ENCODE measurements around the gene SRSF12. TPM values are rescaled to one million over a fixed set of nuclear protein-coding genes. Genes with fewer than 3 reads are reported as not detected.
A peak's percentile ranks its signal among the peaks of the same experiment; 100 is the strongest.
"Not testable (repeated sequence)": the region's sequence is repeated elsewhere in the genome, so short reads cannot be mapped to it uniquely, and the experiment has no call there.

The SRSF12 gene
- total and polyA plus RNA-seq, 5 donors from 2014 or later = 0.06 to 0.28 (median 0.20) TPM; not detected in 2

GRCh38 chr6:89066940-89067646 is 50.8 kb downstream of the SRSF12 start:
- H3K27ac ChIP-seq (ENCODE audit: insufficient read depth, low read length, poor library complexity, severe bottlenecking) = no peak overlapping the region
- Mint-ChIP-seq H3K36me3 (no peaks in the 10 kb centered on the region), H3K27ac (peak overlapping the region in 1 of 3 donors; percentile 69), H3K4me3 (no peak overlapping the region), H3K9me3 (no peaks in the 10 kb centered on the region), H3K4me1 (no peaks in the 10 kb centered on the region), H3K27me3 (peaks cover 32% of the 10 kb centered on the region)
- no peaks in the 10 kb centered on the region for H3K9me3 ChIP-seq (ENCODE audit: control insufficient read depth in 2 of 2, low read length in 2 of 2)
- peaks cover 10% of the 10 kb centered on the region for H3K27me3 ChIP-seq (ENCODE audit: control insufficient read depth, insufficient read depth, low read length)
- ATAC-seq (ENCODE audit: low read depth in 2 of 2) (no peak), DNase-seq (no peak)
- H3K4me1 ChIP-seq (ENCODE audit: control insufficient read depth, insufficient read depth, low read length, poor library complexity, severe bottlenecking) = no peaks in the 10 kb centered on the region
- H3K36me3 ChIP-seq (ENCODE audit: control insufficient read depth, insufficient read depth, low read length) = no peaks in the 10 kb centered on the region
- no peak overlapping the region for H3K4me3 ChIP-seq (ENCODE audit: low read depth, low read length)

GRCh38 chr6:89066121-89066520 is 51.8 kb downstream of the SRSF12 start:
- H3K4me3 ChIP-seq (ENCODE audit: low read depth, low read length); DNase-seq; H3K4me3 Mint-ChIP-seq; H3K27ac Mint-ChIP-seq; H3K27ac ChIP-seq (ENCODE audit: insufficient read depth, low read length, poor library complexity, severe bottlenecking); H3K36me3 Mint-ChIP-seq; ATAC-seq (ENCODE audit: low read depth in 2 of 2); H3K4me1 ChIP-seq (ENCODE audit: control insufficient read depth, insufficient read depth, low read length, poor library complexity, severe bottlenecking); H3K9me3 Mint-ChIP-seq; H3K4me1 Mint-ChIP-seq; H3K36me3 ChIP-seq (ENCODE audit: control insufficient read depth, insufficient read depth, low read length); H3K9me3 ChIP-seq (ENCODE audit: control insufficient read depth in 2 of 2, low read length in 2 of 2); H3K27me3 ChIP-seq (ENCODE audit: control insufficient read depth, insufficient read depth, low read length): not testable (repeated sequence)
- H3K27me3 Mint-ChIP-seq = peaks cover 29% of the 10 kb centered on the region

- H3K4me3 Mint-ChIP-seq; H3K27ac ChIP-seq (ENCODE audit: insufficient read depth, low read length, poor library complexity, severe bottlenecking); H3K9me3 Mint-ChIP-seq; H3K36me3 Mint-ChIP-seq; H3K27ac Mint-ChIP-seq; H3K4me1 Mint-ChIP-seq; H3K4me3 ChIP-seq (ENCODE audit: low read depth, low read length); H3K36me3 ChIP-seq (ENCODE audit: control insufficient read depth, insufficient read depth, low read length); H3K27me3 ChIP-seq (ENCODE audit: control insufficient read depth, insufficient read depth, low read length); DNase-seq; H3K9me3 ChIP-seq (ENCODE audit: control insufficient read depth in 2 of 2, low read length in 2 of 2); ATAC-seq (ENCODE audit: low read depth in 2 of 2); H3K4me1 ChIP-seq (ENCODE audit: control insufficient read depth, insufficient read depth, low read length, poor library complexity, severe bottlenecking): not testable (repeated sequence)
- peaks cover 26% of the 10 kb centered on the region for H3K27me3 Mint-ChIP-seq
Measured at GRCh38 chr6:89064931-89065330, 52.9 kb downstream of the SRSF12 start.

- Histone ChIP-seq H3K27ac (ENCODE audit: insufficient read depth, low read length, poor library complexity, severe bottlenecking) (no peak overlapping the region), H3K27me3 (ENCODE audit: control insufficient read depth, insufficient read depth, low read length) (peaks cover 4% of the 10 kb centered on the region), H3K4me1 (ENCODE audit: control insufficient read depth, insufficient read depth, low read length, poor library complexity, severe bottlenecking) (no peaks in the 10 kb centered on the region), H3K9me3 (ENCODE audit: control insufficient read depth in 2 of 2, low read length in 2 of 2) (no peaks in the 10 kb centered on the region), H3K36me3 (ENCODE audit: control insufficient read depth, insufficient read depth, low read length) (no peaks in the 10 kb centered on the region), H3K4me3 (ENCODE audit: low read depth, low read length) (no peak overlapping the region)
- no peaks in the 10 kb centered on the region for H3K9me3 Mint-ChIP-seq
- H3K4me1 Mint-ChIP-seq = no peaks in the 10 kb centered on the region
- no peak overlapping the region for H3K4me3 Mint-ChIP-seq
- no peaks in the 10 kb centered on the region for H3K36me3 Mint-ChIP-seq
- no peak for DNase-seq
- ATAC-seq (ENCODE audit: low read depth in 2 of 2) = no peak
- no peak overlapping the region for H3K27ac Mint-ChIP-seq
- peaks cover 24% of the 10 kb centered on the region for H3K27me3 Mint-ChIP-seq
Measured at GRCh38 chr6:89063881-89064280, 54.0 kb downstream of the SRSF12 start.

- H3K9me3 ChIP-seq (ENCODE audit: control insufficient read depth in 2 of 2, low read length in 2 of 2) = no peaks in the 10 kb centered on the region
- no peaks in the 10 kb centered on the region for H3K36me3 ChIP-seq (ENCODE audit: control insufficient read depth, insufficient read depth, low read length)
- no peak overlapping the region for H3K4me3 ChIP-seq (ENCODE audit: low read depth, low read length)
- H3K27ac ChIP-seq (ENCODE audit: insufficient read depth, low read length, poor library complexity, severe bottlenecking) = no peak overlapping the region
- H3K27me3 ChIP-seq (ENCODE audit: control insufficient read depth, insufficient read depth, low read length) = no peaks in the 10 kb centered on the region
- DNase-seq (no peak), ATAC-seq (ENCODE audit: low read depth in 2 of 2) (no peak)
- Mint-ChIP-seq H3K4me3 (no peak overlapping the region), H3K27ac (no peak overlapping the region), H3K36me3 (no peaks in the 10 kb centered on the region), H3K27me3 (peaks cover 12% of the 10 kb centered on the region), H3K4me1 (no peaks in the 10 kb centered on the region), H3K9me3 (no peaks in the 10 kb centered on the region)
- H3K4me1 ChIP-seq (ENCODE audit: control insufficient read depth, insufficient read depth, low read length, poor library complexity, severe bottlenecking) = no peaks in the 10 kb centered on the region
Measured at GRCh38 chr6:89059227-89059626, 58.6 kb downstream of the SRSF12 start.

GRCh38 chr6:89058627-89059026 is 59.2 kb downstream of the SRSF12 start:
- Histone ChIP-seq H3K4me3 (ENCODE audit: low read depth, low read length) (no peak overlapping the region), H3K4me1 (ENCODE audit: control insufficient read depth, insufficient read depth, low read length, poor library complexity, severe bottlenecking) (no peaks in the 10 kb centered on the region), H3K27ac (ENCODE audit: insufficient read depth, low read length, poor library complexity, severe bottlenecking) (no peak overlapping the region), H3K27me3 (ENCODE audit: control insufficient read depth, insufficient read depth, low read length) (no peaks in the 10 kb centered on the region), H3K9me3 (ENCODE audit: control insufficient read depth in 2 of 2, low read length in 2 of 2) (no peaks in the 10 kb centered on the region), H3K36me3 (ENCODE audit: control insufficient read depth, insufficient read depth, low read length) (no peaks in the 10 kb centered on the region)
- Mint-ChIP-seq H3K9me3 (no peaks in the 10 kb centered on the region), H3K4me1 (no peaks in the 10 kb centered on the region), H3K36me3 (no peaks in the 10 kb centered on the region), H3K27me3 (peaks cover 12% of the 10 kb centered on the region), H3K27ac (no peak overlapping the region), H3K4me3 (no peak overlapping the region)
- ATAC-seq (ENCODE audit: low read depth in 2 of 2) (no peak), DNase-seq (no peak)

GRCh38 chr6:89057759-89058158 is 60.1 kb downstream of the SRSF12 start:
- ATAC-seq (ENCODE audit: low read depth in 2 of 2) (no peak), DNase-seq (no peak)
- H3K9me3 Mint-ChIP-seq = no peaks in the 10 kb centered on the region
- H3K4me3 ChIP-seq (ENCODE audit: low read depth, low read length) = no peak overlapping the region
- no peak overlapping the region for H3K27ac Mint-ChIP-seq
- H3K27ac ChIP-seq (ENCODE audit: insufficient read depth, low read length, poor library complexity, severe bottlenecking) = no peak overlapping the region
- H3K4me1 Mint-ChIP-seq = no peaks in the 10 kb centered on the region
- no peaks in the 10 kb centered on the region for H3K9me3 ChIP-seq (ENCODE audit: control insufficient read depth in 2 of 2, low read length in 2 of 2)
- H3K4me1 ChIP-seq (ENCODE audit: control insufficient read depth, insufficient read depth, low read length, poor library complexity, severe bottlenecking) = no peaks in the 10 kb centered on the region
- peak overlapping the region in 1 of 4 donors; percentile 29 for H3K4me3 Mint-ChIP-seq
- no peaks in the 10 kb centered on the region for H3K27me3 ChIP-seq (ENCODE audit: control insufficient read depth, insufficient read depth, low read length)
- no peaks in the 10 kb centered on the region for H3K36me3 ChIP-seq (ENCODE audit: control insufficient read depth, insufficient read depth, low read length)
- H3K36me3 Mint-ChIP-seq = no peaks in the 10 kb centered on the region
- peaks cover 12% of the 10 kb centered on the region for H3K27me3 Mint-ChIP-seq

GRCh38 chr6:89054208-89054607 is 63.7 kb downstream of the SRSF12 start:
- Histone ChIP-seq H3K36me3 (ENCODE audit: control insufficient read depth, insufficient read depth, low read length) (no peaks in the 10 kb centered on the region), H3K4me3 (ENCODE audit: low read depth, low read length) (no peak overlapping the region), H3K27me3 (ENCODE audit: control insufficient read depth, insufficient read depth, low read length) (no peaks in the 10 kb centered on the region), H3K27ac (ENCODE audit: insufficient read depth, low read length, poor library complexity, severe bottlenecking) (no peak overlapping the region), H3K4me1 (ENCODE audit: control insufficient read depth, insufficient read depth, low read length, poor library complexity, severe bottlenecking) (no peaks in the 10 kb centered on the region), H3K9me3 (ENCODE audit: control insufficient read depth in 2 of 2, low read length in 2 of 2) (no peaks in the 10 kb centered on the region)
- ATAC-seq (ENCODE audit: low read depth in 2 of 2) (no peak), DNase-seq (no peak)
- Mint-ChIP-seq H3K4me3 (no peak overlapping the region), H3K36me3 (no peaks in the 10 kb centered on the region), H3K4me1 (peaks cover 0 to 12% (median 10%) of the 10 kb centered on the region in 4 donors), H3K27me3 (peaks cover 13% of the 10 kb centered on the region), H3K27ac (no peak overlapping the region), H3K9me3 (peaks cover 0 to under 1% (median 0%) of the 10 kb centered on the region in 7 donors)

Data from CD4-positive, CD25-positive, alpha-beta regulatory T cell (primary cell).